Nephron (organoid): ENCODE data around the gene SPATS1.

Experiments
- H3K27ac Mint-ChIP-seq, 3 experiments: 2 replicates each; pipeline ENCODE4 v1.8.0; 2020; ENCODE audit warnings: mixed read lengths in 3 of 3, mild to moderate bottlenecking in 2 of 3, moderate library complexity in 1 of 3
- H3K27me3 Mint-ChIP-seq: 2 replicates; pipeline ENCODE4 v1.8.0; 2021; ENCODE audit warnings: low read depth, mild to moderate bottlenecking, moderate library complexity, mixed read lengths
- H3K36me3 Mint-ChIP-seq: 2 replicates; pipeline ENCODE4 v1.8.0; 2020; ENCODE audit warnings: low read depth, mixed read lengths
- H3K4me1 Mint-ChIP-seq: 2 replicates; pipeline ENCODE4 v1.8.0; 2020; ENCODE audit warnings: mixed read lengths
- H3K4me3 Mint-ChIP-seq, 3 experiments: 2 replicates each; pipeline ENCODE4 v1.8.0; 2020; ENCODE audit warnings: mild to moderate bottlenecking in 3 of 3, mixed read lengths in 3 of 3, moderate library complexity in 2 of 3
- H3K9me3 Mint-ChIP-seq: 2 replicates; pipeline ENCODE4 v1.8.0; 2020; ENCODE audit warnings: mixed read lengths
- TF ChIP-seq, protein P1 (sequence below), 3 experiments: fragments of 200-600 bp; sonication (generic); IDR thresholded peaks; one replicate each; pipeline ENCODE4 v1.5.0; 2021; ENCODE audit warnings: antibody characterized with exemption in 3 of 3; ENCODE audit not compliant: unreplicated experiment in 3 of 3

SPATS1 gene

GRCh38 chr6:44304282-44305199 lies 37.9 kb upstream of the SPATS1 start:
- no peaks in the 10 kb centered on the region for H3K9me3 Mint-ChIP-seq
- H3K36me3 Mint-ChIP-seq: peaks cover 51% of the 10 kb centered on the region
- no peak overlapping the region for H3K4me3 Mint-ChIP-seq
- H3K4me1 Mint-ChIP-seq: no peaks in the 10 kb centered on the region
- H3K27ac Mint-ChIP-seq: no peak overlapping the region
- peaks cover 4% of the 10 kb centered on the region for H3K27me3 Mint-ChIP-seq
- TF ChIP-seq, protein P1, sequence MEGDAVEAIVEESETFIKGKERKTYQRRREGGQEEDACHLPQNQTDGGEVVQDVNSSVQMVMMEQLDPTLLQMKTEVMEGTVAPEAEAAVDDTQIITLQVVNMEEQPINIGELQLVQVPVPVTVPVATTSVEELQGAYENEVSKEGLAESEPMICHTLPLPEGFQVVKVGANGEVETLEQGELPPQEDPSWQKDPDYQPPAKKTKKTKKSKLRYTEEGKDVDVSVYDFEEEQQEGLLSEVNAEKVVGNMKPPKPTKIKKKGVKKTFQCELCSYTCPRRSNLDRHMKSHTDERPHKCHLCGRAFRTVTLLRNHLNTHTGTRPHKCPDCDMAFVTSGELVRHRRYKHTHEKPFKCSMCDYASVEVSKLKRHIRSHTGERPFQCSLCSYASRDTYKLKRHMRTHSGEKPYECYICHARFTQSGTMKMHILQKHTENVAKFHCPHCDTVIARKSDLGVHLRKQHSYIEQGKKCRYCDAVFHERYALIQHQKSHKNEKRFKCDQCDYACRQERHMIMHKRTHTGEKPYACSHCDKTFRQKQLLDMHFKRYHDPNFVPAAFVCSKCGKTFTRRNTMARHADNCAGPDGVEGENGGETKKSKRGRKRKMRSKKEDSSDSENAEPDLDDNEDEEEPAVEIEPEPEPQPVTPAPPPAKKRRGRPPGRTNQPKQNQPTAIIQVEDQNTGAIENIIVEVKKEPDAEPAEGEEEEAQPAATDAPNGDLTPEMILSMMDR (IDR thresholded peaks at IDR 0.05; ENCODE audit: unreplicated experiment in 3 of 3): peak; percentile 68 to 76 (median 73)

- Mint-ChIP-seq H3K36me3 (peaks cover 55% of the 10 kb centered on the region), H3K4me3 (no peak overlapping the region), H3K27ac (no peak overlapping the region), H3K9me3 (no peaks in the 10 kb centered on the region), H3K4me1 (no peaks in the 10 kb centered on the region), H3K27me3 (no peaks in the 10 kb centered on the region)
- TF ChIP-seq, protein P1 (IDR thresholded peaks at IDR 0.05; ENCODE audit: unreplicated experiment in 3 of 3): no peak
Measured at GRCh38 chr6:44305200-44305725, 37.2 kb upstream of the SPATS1 start.

DNA sequence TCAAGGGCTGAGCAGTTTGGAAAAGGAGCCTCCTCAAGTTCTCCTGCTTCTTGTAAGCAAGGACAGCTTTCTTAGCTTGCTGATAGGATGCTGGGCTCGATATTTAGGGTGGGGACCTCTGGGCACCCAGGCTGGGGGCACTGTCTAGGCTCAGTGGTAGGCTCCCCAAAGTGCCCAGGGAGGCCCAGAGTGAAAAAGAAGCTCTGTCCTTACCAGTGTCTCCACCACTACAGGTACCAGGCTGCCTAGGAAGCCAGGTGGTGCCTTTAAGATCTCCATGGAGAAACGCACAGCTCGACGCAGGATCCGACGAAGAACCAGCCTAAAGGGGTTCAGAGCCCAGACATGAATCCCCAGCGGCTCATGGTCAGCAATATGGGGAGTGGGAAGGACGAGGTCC lies 35.7 kb upstream of the SPATS1 start:
- H3K4me1 Mint-ChIP-seq: peaks cover 2% of the 10 kb centered on the region
- H3K27me3 Mint-ChIP-seq: no peaks in the 10 kb centered on the region
- TF ChIP-seq, protein P1 (IDR thresholded peaks at IDR 0.05; ENCODE audit: unreplicated experiment in 3 of 3): no peak
- no peaks in the 10 kb centered on the region for H3K9me3 Mint-ChIP-seq
- no peak overlapping the region for H3K4me3 Mint-ChIP-seq
- H3K36me3 Mint-ChIP-seq: peaks cover 56% of the 10 kb centered on the region
- H3K27ac Mint-ChIP-seq: no peak overlapping the region

DNA sequence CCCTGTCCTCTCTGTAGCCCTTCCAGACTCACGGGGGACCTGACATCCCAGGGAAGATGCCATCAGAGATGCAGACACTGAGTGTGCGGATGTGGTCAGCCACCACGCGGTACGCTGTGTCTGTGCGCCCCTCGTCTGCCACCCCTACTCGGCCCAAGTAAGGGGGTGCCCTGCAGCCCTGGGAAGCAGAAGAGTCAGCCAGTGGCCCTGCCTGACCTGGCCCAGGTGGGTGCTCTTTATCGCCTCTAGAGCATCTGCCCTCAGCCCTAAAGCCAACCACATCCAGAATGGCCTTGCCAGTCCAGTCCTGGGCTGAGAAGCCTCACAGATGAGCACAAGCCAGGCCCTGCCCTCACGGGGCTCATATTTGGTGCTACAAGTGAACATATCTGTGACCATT lies 35.2 kb upstream of the SPATS1 start:
- no peaks in the 10 kb centered on the region for H3K27me3 Mint-ChIP-seq
- TF ChIP-seq, protein P1 (IDR thresholded peaks at IDR 0.05; ENCODE audit: unreplicated experiment in 3 of 3): no peak
- no peak overlapping the region for H3K27ac Mint-ChIP-seq
- H3K9me3 Mint-ChIP-seq: no peaks in the 10 kb centered on the region
- H3K4me1 Mint-ChIP-seq: peaks cover 7% of the 10 kb centered on the region
- no peak overlapping the region for H3K4me3 Mint-ChIP-seq
- H3K36me3 Mint-ChIP-seq: peaks cover 52% of the 10 kb centered on the region

GRCh38 chr6:44309092-44309491 lies 33.4 kb upstream of the SPATS1 start:
- H3K4me1 Mint-ChIP-seq: peaks cover 8% of the 10 kb centered on the region
- H3K36me3 Mint-ChIP-seq: peaks cover 46% of the 10 kb centered on the region

More at GRCh38 chr6:44309092-44309491, 33.4 kb upstream of the SPATS1 start:
- TF ChIP-seq, protein P1 (IDR thresholded peaks at IDR 0.05; ENCODE audit: unreplicated experiment in 3 of 3): no peak
- Mint-ChIP-seq H3K9me3 (no peaks in the 10 kb centered on the region), H3K4me3 (peak overlapping the region in 2 of 3 experiments; percentile 52 to 53), H3K27ac (no peak overlapping the region), H3K27me3 (no peaks in the 10 kb centered on the region)
